ENCODE data around the gene RUFY1.
"Not testable (repeated sequence)": the region's sequence is repeated elsewhere in the genome, so short reads cannot be mapped to it uniquely, and the experiment has no call there.

The RUFY1 gene

GRCh38 chr5:179533907-179534306 is 16.4 kb upstream of the RUFY1 start (continued):
- TF ChIP-seq POU6F1 (CRISPR knock-in tag; IDR thresholded peaks at IDR 0.05; ENCODE audit: borderline replicate concordance, low read depth) (no peak), TSHZ2 (CRISPR knock-in tag; IDR thresholded peaks at IDR 0.05) (no peak), RARB (CRISPR knock-in tag; IDR thresholded peaks at IDR 0.05) (no peak), CSDC2 (CRISPR knock-in tag; IDR thresholded peaks at IDR 0.05) (no peak), ZNF70 (CRISPR knock-in tag; IDR thresholded peaks at IDR 0.05) (no peak), PPARA (CRISPR knock-in tag; IDR thresholded peaks at IDR 0.05; ENCODE audit: borderline replicate concordance) (no peak), ZC3H10 (CRISPR knock-in tag; IDR thresholded peaks at IDR 0.05) (no peak), ZNF565 (CRISPR knock-in tag; conservative IDR thresholded peaks at IDR 0.05; ENCODE audit: low read depth) (no peak), GLIS3 (CRISPR knock-in tag; IDR thresholded peaks at IDR 0.05) (no peak), ZFP3 (CRISPR knock-in tag; IDR thresholded peaks at IDR 0.05) (no peak), ZFP30 (CRISPR knock-in tag; IDR thresholded peaks at IDR 0.05) (no peak)

GRCh38 chr5:179534431-179534830 is 15.9 kb upstream of the RUFY1 start:
- no peak for ATAC-seq
- TF ChIP-seq ZFP3 (CRISPR knock-in tag; IDR thresholded peaks at IDR 0.05), result no peak
- no peak for TF ChIP-seq TCF4 (CRISPR knock-in tag; IDR thresholded peaks at IDR 0.05; ENCODE audit: borderline replicate concordance)
- no peak for TF ChIP-seq ISL1 (CRISPR knock-in tag; IDR thresholded peaks at IDR 0.05)
- no peak for TF ChIP-seq ESRRG (CRISPR knock-in tag; IDR thresholded peaks at IDR 0.05)
- no peak for TF ChIP-seq CSDC2 (CRISPR knock-in tag; IDR thresholded peaks at IDR 0.05)
- no peak for TF ChIP-seq GLIS3 (CRISPR knock-in tag; IDR thresholded peaks at IDR 0.05)
- TF ChIP-seq ZFP30 (CRISPR knock-in tag; IDR thresholded peaks at IDR 0.05), result no peak
- TF ChIP-seq CSRNP3 (CRISPR knock-in tag; IDR thresholded peaks at IDR 0.05), result no peak
- TF ChIP-seq PPARA (CRISPR knock-in tag; IDR thresholded peaks at IDR 0.05; ENCODE audit: borderline replicate concordance), result no peak
- no peak for TF ChIP-seq CREB5 (CRISPR knock-in tag; IDR thresholded peaks at IDR 0.05; ENCODE audit: low read depth)
- TF ChIP-seq ARNTL (CRISPR knock-in tag; IDR thresholded peaks at IDR 0.05; ENCODE audit: borderline replicate concordance, low read depth), result no peak

- TF ChIP-seq CREB5 (CRISPR knock-in tag; IDR thresholded peaks at IDR 0.05; ENCODE audit: low read depth), result no peak
- ATAC-seq, result no peak
These were observed 13.7 kb upstream of the RUFY1 start for GRCh38 chr5:179536676-179537075.

- ATAC-seq, result no peak
- no peak for TF ChIP-seq CSDC2 (CRISPR knock-in tag; IDR thresholded peaks at IDR 0.05)
- TF ChIP-seq PPARA (CRISPR knock-in tag; IDR thresholded peaks at IDR 0.05; ENCODE audit: borderline replicate concordance), result no peak
- no peak for TF ChIP-seq TOX (CRISPR knock-in tag; IDR thresholded peaks at IDR 0.05; ENCODE audit: borderline replicate concordance)
- no peak for TF ChIP-seq SNAI2 (CRISPR knock-in tag; IDR thresholded peaks at IDR 0.05)
- TF ChIP-seq ESRRG (CRISPR knock-in tag; IDR thresholded peaks at IDR 0.05), result no peak
- TF ChIP-seq ZNF8 (CRISPR knock-in tag; IDR thresholded peaks at IDR 0.05), result no peak
- TF ChIP-seq RARB (CRISPR knock-in tag; IDR thresholded peaks at IDR 0.05), result no peak
- no peak for TF ChIP-seq ARNTL (CRISPR knock-in tag; IDR thresholded peaks at IDR 0.05; ENCODE audit: borderline replicate concordance, low read depth)
- no peak for TF ChIP-seq TSHZ2 (CRISPR knock-in tag; IDR thresholded peaks at IDR 0.05)
- TF ChIP-seq TCF4 (CRISPR knock-in tag; IDR thresholded peaks at IDR 0.05; ENCODE audit: borderline replicate concordance), result no peak
- TF ChIP-seq CSRNP3 (CRISPR knock-in tag; IDR thresholded peaks at IDR 0.05), result no peak
- no peak for TF ChIP-seq ISL1 (CRISPR knock-in tag; IDR thresholded peaks at IDR 0.05)
These were observed 8.2 kb upstream of the RUFY1 start for GRCh38 chr5:179542170-179542569.

- not testable (repeated sequence) for ATAC-seq
These were observed 7.1 kb upstream of the RUFY1 start for GRCh38 chr5:179543275-179543674.

Measured in SK-N-SH treated with all-trans-retinoic acid at 6 μM for 48 hours (cell line).